IMR-90 (cell line): ENCODE data around the gene MYL12B. TPM values are rescaled to one million over a fixed set of nuclear protein-coding genes. Genes with fewer than 3 reads are reported as not detected.
A peak's percentile ranks its signal among the peaks of the same experiment; 100 is the strongest.

ENCODE experiments used
- ATAC-seq: fragments of 200-7000 bp; cut with Tn5 transposase; 2 replicates; pipeline ENCODE4 v1.9.1; 2020; ENCODE audit warnings: low read depth, mild to moderate bottlenecking, moderate library complexity
- BruUV-seq: library from RNA; stranded (reverse); fragments of 400-500 nt; replicated peaks from 2 replicates; lab custom pipeline; 2021; lab: Mats Ljungman, UMichigan
- CTCF ChIA-PET: fragments of 300-600 bp; formaldehyde crosslinking; extraction: SDS; loops from one replicate; lab custom pipeline; 2021; ENCODE audit warnings: antibody characterized with exemption; lab: Yijun Ruan, JAX
- POLR2A ChIA-PET: fragments of 300-600 bp; sonication (Branson Sonifier 250); formaldehyde crosslinking; loops from one replicate; lab custom pipeline; 2022; ENCODE audit warnings: antibody characterized with exemption; ENCODE audit not compliant: unreplicated experiment; lab: Charles Lee
- DNase-seq: peaks from one replicate; pipeline ENCODE4 v3.0.0; 2013
- H2AFZ ChIP-seq: replicated peaks from 2 replicates; pipeline ENCODE3; 2013; ENCODE audit warnings: low read length, mild to moderate bottlenecking; ENCODE audit not compliant: poor library complexity
- H2AK5ac ChIP-seq: 2 replicates; pipeline ENCODE4 v1.6.1; 2013; ENCODE audit warnings: low read depth, low read length, inconsistent platforms
- H2AK9ac ChIP-seq: replicated peaks from 2 replicates; pipeline ENCODE3; 2013; ENCODE audit warnings: mild to moderate bottlenecking, low read depth, low read length, moderate library complexity; ENCODE audit not compliant: poor library complexity
- H2BK120ac ChIP-seq: 2 replicates; pipeline ENCODE4 v1.6.1; 2013; ENCODE audit warnings: low read depth, low read length, inconsistent platforms
- H2BK15ac ChIP-seq: 3 replicates; pipeline ENCODE4 v1.6.1; 2013; ENCODE audit warnings: low read depth, low read length, inconsistent platforms
- H2BK20ac ChIP-seq: 2 replicates; pipeline ENCODE4 v1.6.1; 2013; ENCODE audit warnings: low read depth, mild to moderate bottlenecking, inconsistent platforms, low read length, moderate library complexity
- H2BK5ac ChIP-seq: 2 replicates; pipeline ENCODE4 v1.6.1; 2013; ENCODE audit warnings: mild to moderate bottlenecking, low read depth, low read length, inconsistent platforms; ENCODE audit not compliant: poor library complexity, severe bottlenecking
- H3K14ac ChIP-seq: replicated peaks from 2 replicates; pipeline ENCODE4 v1.6.1; 2013; ENCODE audit warnings: low read depth, low read length, inconsistent platforms
- H3K18ac ChIP-seq: 2 replicates; pipeline ENCODE4 v1.6.1; 2013; ENCODE audit warnings: low read depth, low read length, control low read depth
- H3K23ac ChIP-seq: 2 replicates; pipeline ENCODE4 v1.6.1; 2013; ENCODE audit warnings: low read depth, low read length, inconsistent platforms
- H3K27ac ChIP-seq: 2 replicates; pipeline ENCODE4 v1.5.1; 2013; ENCODE audit warnings: mild to moderate bottlenecking, control low read depth, low read length; ENCODE audit not compliant: insufficient read depth
- H3K27me3 ChIP-seq: 2 replicates; pipeline ENCODE4 v1.6.1; 2013; ENCODE audit warnings: low read length; ENCODE audit not compliant: control insufficient read depth, insufficient read depth
- H3K36me3 ChIP-seq: 2 replicates; pipeline ENCODE4 v1.6.1; 2013; ENCODE audit warnings: low read length, mixed read lengths; ENCODE audit not compliant: control insufficient read depth, insufficient read depth
- H3K4ac ChIP-seq: 2 replicates; pipeline ENCODE4 v1.6.1; 2013; ENCODE audit warnings: low read depth, low read length, inconsistent platforms
- H3K4me1 ChIP-seq: 2 replicates; pipeline ENCODE4 v1.6.1; 2013; ENCODE audit warnings: low read length, mixed read lengths; ENCODE audit not compliant: control insufficient read depth, insufficient read depth
- H3K4me2 ChIP-seq: 2 replicates; pipeline ENCODE4 v1.6.1; 2013; ENCODE audit warnings: low read depth, mild to moderate bottlenecking, control low read depth, low read length, moderate library complexity
- H3K4me3 ChIP-seq: 2 replicates; pipeline ENCODE4 v1.5.1; 2013; ENCODE audit warnings: low read depth, mild to moderate bottlenecking, control low read depth, low read length, moderate library complexity; ENCODE audit not compliant: insufficient read depth
- H3K56ac ChIP-seq: 2 replicates; pipeline ENCODE4 v1.6.1; 2013; ENCODE audit warnings: low read length, inconsistent platforms; ENCODE audit not compliant: insufficient read depth; ENCODE audit errors: extremely low read depth
- H3K79me1 ChIP-seq, 2 experiments: 2 replicates each; pipeline ENCODE4 v1.6.1; 2013; ENCODE audit warnings: low read length in 2 of 2, inconsistent platforms in 1 of 2, low read depth in 1 of 2
- H3K9ac ChIP-seq: 2 replicates; pipeline ENCODE4 v1.6.1; 2013; ENCODE audit warnings: low read depth, low read length, control low read depth
- H3K9me1 ChIP-seq: 2 replicates; pipeline ENCODE4 v1.6.1; 2013; ENCODE audit warnings: low read length, inconsistent platforms; ENCODE audit not compliant: insufficient read depth
- H3K9me3 ChIP-seq: 2 replicates; pipeline ENCODE4 v1.6.1; 2013; ENCODE audit warnings: low read length; ENCODE audit not compliant: control insufficient read depth, insufficient read depth
- H4K20me1 ChIP-seq: 2 replicates; pipeline ENCODE4 v1.6.1; 2013; ENCODE audit warnings: low read length, inconsistent platforms; ENCODE audit not compliant: insufficient read depth
- H4K5ac ChIP-seq: 2 replicates; pipeline ENCODE4 v1.6.1; 2013; ENCODE audit warnings: mild to moderate bottlenecking, low read depth, low read length, control low read depth
- H4K8ac ChIP-seq, 2 experiments: 2 replicates each; pipeline ENCODE4 v1.6.1; 2013; ENCODE audit warnings: low read depth in 2 of 2, low read length in 2 of 2, control low read depth in 1 of 2, inconsistent platforms in 1 of 2
- H4K91ac ChIP-seq: 2 replicates; pipeline ENCODE4 v1.6.1; 2013; ENCODE audit warnings: low read depth, low read length, inconsistent platforms; ENCODE audit not compliant: insufficient read depth
- MAFK ChIP-seq: IDR thresholded peaks from 2 replicates; pipeline ENCODE4 v1.6.1; 2012; ENCODE audit warnings: low read depth, low read length, improper control_type of control experiment
- WGBS, 2 experiments: methylation state at CpG; one replicate each; pipeline versions ENCODE4 v1.1.5 to v1.1.7; 2013; ENCODE audit warnings: missing lambda C conversion rate in 2 of 2; ENCODE audit not compliant: insufficient read length in 1 of 2; ENCODE audit errors: extremely low coverage in 2 of 2; 5-methylcytosine and 5-hydroxymethylcytosine counted together
- dilution Hi-C: fragments of 300-500 bp; cut with HindIII; formaldehyde crosslinking; loops from one replicate; pipeline ENCODE4 v1.14.3; 2018; ENCODE audit warnings: low sequenced_read_pairs; ENCODE audit not compliant: unreplicated experiment
- in situ Hi-C: fragments of 300-500 bp; cut with MboI; formaldehyde crosslinking; loops from 3 replicates; pipeline ENCODE4 v1.14.3; 2019; ENCODE audit warnings: low sequenced_read_pairs, inconsistent platforms, mixed read lengths
- intact Hi-C: fragments of 100-400 bp; cut with micrococcal nuclease; formaldehyde crosslinking; loops from 2 replicates; pipeline ENCODE4 v1.10.0; 2022
- polyA plus RNA-seq, 3 experiments: library from polyadenylated mRNA; depleted of rRNA; stranded (reverse); fragments of >200 nt; gene quantifications; 2 replicates each; pipeline ENCODE4 v1.2.3, GENCODE V29; 2012; ENCODE audit warnings: low replicate concordance in 1 of 3
- total RNA-seq: library from RNA; depleted of rRNA; stranded (reverse); fragments of >200 nt; gene quantifications from 2 replicates; pipeline ENCODE4 v1.2.3, GENCODE V29; 2012

The MYL12B gene
- total and polyA plus RNA-seq, 2 of the 4 experiments (the other 2 are of a cell fraction), result 692 to 816 TPM

- H3K4me3 ChIP-seq, result no peak overlapping the region
- ChIA-PET CTCF (interaction anchor here (2.4 kb wide), 1 partner anchor 383 kb away, joined by 13 read pairs; no protein-coding TSS in a partner anchor), POLR2A (no interaction called here)
- no peak for ATAC-seq
- H2AFZ ChIP-seq, result no peak overlapping the region
- BruUV-seq, result no TSS peak
- no peak overlapping the region for H3K56ac ChIP-seq
- no peaks in the 10 kb centered on the region for H3K79me1 ChIP-seq
- no peak overlapping the region for H2AK9ac ChIP-seq
- 70% methylated on average over 2 of the region's 10 CpGs; no CpG with 5 or more reads in 1 of the 2 experiments for WGBS, 2 experiments
- no peak overlapping the region for H3K23ac ChIP-seq
- 0 out of 2 replicates have a peak overlapping the region, but pooled peaks have one; percentile 37 for H3K4ac ChIP-seq
- H2BK15ac ChIP-seq, result no peak overlapping the region
- no peak overlapping the region for H3K14ac ChIP-seq
- in situ Hi-C loops, result loop anchor here (5.0 to 10.0 kb wide), 5 partner anchors 169 to 701 kb away; partner anchors contain the start of gene TGIF1
- intact Hi-C loops, result loop anchor here (5.0 to 10.0 kb wide), 3 partner anchors 589 to 1771 kb away; no protein-coding TSS in a partner anchor
- no peak overlapping the region for H3K27ac ChIP-seq
- no peaks in the 10 kb centered on the region; the same call in 1 of the 2 replicates for H3K4me1 ChIP-seq
- dilution Hi-C loops, result no loop called here
- H2BK120ac ChIP-seq, result peak overlapping the region; percentile 1; the same call in 1 of the 2 replicates
- TF ChIP-seq MAFK, result no peak
- no peaks in the 10 kb centered on the region for H3K27me3 ChIP-seq
- H3K4me2 ChIP-seq, result no peak overlapping the region
- no peaks in the 10 kb centered on the region for H3K9me1 ChIP-seq
- no peak overlapping the region for H4K5ac ChIP-seq
- H4K8ac ChIP-seq, result no peak overlapping the region
- peaks cover 4% of the 10 kb centered on the region; the same call in 1 of the 2 replicates for H3K36me3 ChIP-seq
- no peak overlapping the region; the same call in 1 of the 2 replicates for H4K91ac ChIP-seq
- H4K20me1 ChIP-seq, result no peaks in the 10 kb centered on the region
- H2BK5ac ChIP-seq, result no peak overlapping the region
- peak overlapping the region; percentile 46; the same call in 1 of the 2 replicates for H2AK5ac ChIP-seq
- H2BK20ac ChIP-seq, result no peak overlapping the region
- no peak overlapping the region for H3K9ac ChIP-seq
- no peak for DNase-seq
- no peak overlapping the region for H3K18ac ChIP-seq
- H3K9me3 ChIP-seq, result no peaks in the 10 kb centered on the region
Observed at GRCh38 chr18:3283253-3283863, 21.4 kb downstream of the MYL12B start.
